HL-60 (cell line): ENCODE data around the gene ENTPD6.

Source experiments
- DNase-seq, 2 experiments: peaks; one replicate each; pipeline ENCODE4 v3.0.0-alpha.2; 2010 to 2020; ENCODE audit warnings: low read depth in 1 of 2, low spot score in 1 of 2
- H3K27ac ChIP-seq: fragments of 250-450 bp; sonication (Bioruptor Pico); replicated peaks from 2 replicates; pipeline ENCODE4 v1.5.1; 2020; ENCODE audit warnings: mild to moderate bottlenecking, moderate library complexity
- H3K27me3 ChIP-seq: fragments of 250-450 bp; sonication (Bioruptor Pico); 2 replicates; pipeline ENCODE4 v1.5.1; 2021; ENCODE audit warnings: mild to moderate bottlenecking, moderate library complexity; ENCODE audit not compliant: insufficient read depth, poor library complexity, severe bottlenecking
- H3K4me3 ChIP-seq: replicated peaks from 2 replicates; pipeline ENCODE4 v1.5.1; 2011; ENCODE audit warnings: mild to moderate bottlenecking, control low read depth, low read length; ENCODE audit not compliant: insufficient read depth
- CTCF ChIP-seq: IDR thresholded peaks from one replicate; pipeline ENCODE4 v1.5.1; 2011; ENCODE audit warnings: low read length, control low read depth, inconsistent platforms; ENCODE audit not compliant: insufficient read depth
- GABPA ChIP-seq: IDR thresholded peaks from 2 replicates; pipeline ENCODE4 v1.6.1; 2012; ENCODE audit warnings: low read depth
- POLR2AphosphoS5 ChIP-seq: IDR thresholded peaks from 2 replicates; pipeline ENCODE4 v1.6.1; 2012; ENCODE audit warnings: low read depth
- REST ChIP-seq: IDR thresholded peaks from 2 replicates; pipeline ENCODE4 v1.6.1; 2012; ENCODE audit warnings: low read depth; ENCODE audit not compliant: insufficient replicate concordance
- SPI1 ChIP-seq: IDR thresholded peaks from 2 replicates; pipeline ENCODE4 v1.6.1; 2012; ENCODE audit warnings: low read depth, mild to moderate bottlenecking, borderline replicate concordance

The ENTPD6 gene

GRCh38 chr20:25242231-25242630 lies 46.7 kb downstream of the ENTPD6 start:
- H3K4me3 ChIP-seq = no peak overlapping the region
- no peak for DNase-seq
- no peaks in the 10 kb centered on the region for H3K27me3 ChIP-seq
- no peak overlapping the region for H3K27ac ChIP-seq
- TF ChIP-seq GABPA = no peak
- no peak for TF ChIP-seq REST
- no peak for TF ChIP-seq CTCF
- no peak for TF ChIP-seq SPI1
- TF ChIP-seq POLR2AphosphoS5 = no peak

DNA sequence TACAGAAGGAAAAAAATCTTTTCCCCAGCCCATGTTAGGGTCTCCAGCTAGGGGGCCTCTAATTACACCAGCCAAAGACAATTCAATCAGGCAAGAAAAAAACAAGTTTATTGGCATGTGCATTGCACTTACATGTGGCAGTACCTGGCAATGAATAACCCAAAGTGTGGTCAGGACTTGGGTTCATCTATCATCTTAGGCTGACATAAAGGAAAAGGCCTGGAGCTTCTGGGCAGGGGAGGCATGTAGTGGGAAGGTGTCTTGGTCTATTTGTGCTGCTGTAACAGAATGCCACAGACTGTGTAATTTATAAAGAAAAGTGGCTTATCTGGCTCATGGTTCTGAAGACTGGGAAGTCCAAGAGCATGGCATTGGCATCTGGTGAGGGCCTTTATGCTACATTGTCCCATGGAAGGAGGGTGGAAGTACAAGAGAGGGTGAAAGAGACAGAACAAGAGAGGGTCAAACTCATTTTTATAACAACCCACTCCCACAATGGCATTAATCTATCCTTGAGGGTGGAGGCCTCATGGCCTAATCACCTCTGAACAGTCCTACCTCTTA lies 48.0 kb downstream of the ENTPD6 start:
- Histone ChIP-seq H3K4me3 (no peak overlapping the region), H3K27me3 (no peaks in the 10 kb centered on the region), H3K27ac (no peak overlapping the region)
- TF ChIP-seq POLR2AphosphoS5 (no peak), GABPA (no peak), REST (no peak), SPI1 (no peak), CTCF (no peak)
- no peak for DNase-seq

DNA sequence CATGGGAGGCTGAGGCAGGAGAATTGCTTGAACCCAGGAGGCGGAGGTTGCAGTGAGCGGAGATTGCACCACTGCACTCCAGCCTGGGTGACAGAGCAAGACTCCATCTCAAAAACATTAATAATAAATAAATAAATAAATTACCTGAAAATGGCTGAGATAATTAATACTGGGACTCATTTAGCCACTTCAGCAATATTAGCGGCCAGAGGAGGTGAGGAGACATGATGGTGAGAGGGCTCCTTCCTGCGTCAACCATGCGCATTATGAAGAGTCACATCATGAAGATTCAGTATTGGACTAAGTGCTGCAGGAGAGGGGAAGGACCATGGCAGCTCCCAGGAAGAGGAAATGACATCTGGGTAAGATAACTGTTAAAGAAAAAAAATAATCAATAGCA lies 49.5 kb downstream of the ENTPD6 start:
- DNase-seq = no peak
- no peak for TF ChIP-seq GABPA
- Histone ChIP-seq H3K4me3 (no peak overlapping the region), H3K27ac (no peak overlapping the region), H3K27me3 (no peaks in the 10 kb centered on the region)

- no peak for DNase-seq
- Histone ChIP-seq H3K27ac (no peak overlapping the region), H3K4me3 (no peak overlapping the region), H3K27me3 (no peaks in the 10 kb centered on the region)
- no peak for TF ChIP-seq GABPA
- TF ChIP-seq SPI1 = no peak
- TF ChIP-seq CTCF = no peak
- TF ChIP-seq REST = no peak
- no peak for TF ChIP-seq POLR2AphosphoS5
These were observed 49.9 kb downstream of the ENTPD6 start for GRCh38 chr20:25245461-25245860.
